ENCODE data around the gene TRIM26. TPM values are rescaled to one million over a fixed set of nuclear protein-coding genes. Genes with fewer than 3 reads are reported as not detected.

The TRIM26 gene
- total and polyA plus RNA-seq, 7 donors, result 13.1 to 36.4 (median 15.6) TPM

- peak overlapping the region; percentile 98 for H3K27ac ChIP-seq
- DNase-seq (no peak), ATAC-seq (no peak)
- intact Hi-C loops (cut with DNase I), result loop anchor here (10.0 kb wide), 3 partner anchors 111 to 331 kb away; partner anchors contain the start of gene TRIM39 (in 1 of the 2)
- no peaks in the 10 kb centered on the region for H3K27me3 ChIP-seq (ENCODE audit: insufficient read depth in 3 of 3, low read length in 2 of 3)
- H3K4me3 ChIP-seq, result peak overlapping the region; percentile 74
- WGBS, 3 donors, result 0% methylated on average over 12 of the region's 12 CpGs
- TF ChIP-seq CTCF (IDR thresholded peaks at IDR 0.05), result no peak
- no peaks in the 10 kb centered on the region for H3K36me3 ChIP-seq (ENCODE audit: insufficient read depth in 1 of 2, low read depth in 1 of 2)
- peaks cover 19% of the 10 kb centered on the region for H3K4me1 ChIP-seq
- no peaks in the 10 kb centered on the region for H3K9me3 ChIP-seq
Observed at GRCh38 chr6:30213667-30213956, 406 bp upstream of the TRIM26 start.

DNA sequence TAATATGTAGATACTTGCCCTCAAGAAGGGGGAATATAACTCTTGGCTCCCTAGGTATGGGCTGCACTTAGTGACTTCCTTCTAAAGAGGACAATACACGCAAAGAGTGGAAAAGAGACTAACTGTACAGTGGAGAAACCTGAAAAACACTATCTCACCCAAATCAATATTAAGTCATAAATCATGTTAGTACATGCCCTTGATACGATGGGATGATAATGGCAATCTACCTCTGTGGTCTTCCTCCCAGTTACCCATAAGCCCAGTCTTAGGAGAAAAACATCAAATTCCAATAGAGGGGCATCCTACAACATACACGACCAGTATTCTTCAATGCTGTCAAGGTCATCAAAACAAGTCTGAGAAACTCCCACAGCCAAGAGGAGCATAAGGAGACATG is 1.3 kb downstream of the TRIM26 start:
- ATAC-seq, result no peak
- intact Hi-C loops (cut with DNase I), result loop anchor here (10.0 kb wide), 3 partner anchors 113 to 333 kb away; partner anchors contain the start of gene TRIM39 (in 1 of the 2)
- no peak for TF ChIP-seq CTCF (IDR thresholded peaks at IDR 0.05)
- WGBS, 3 donors, result 44 to 57% (median 46%) methylated on average over 3 of the region's 3 CpGs
- DNase-seq, result no peak
- H3K27ac ChIP-seq, result no peak overlapping the region
- H3K9me3 ChIP-seq, result no peaks in the 10 kb centered on the region
- peak overlapping the region; percentile 74 for H3K4me3 ChIP-seq
- no peaks in the 10 kb centered on the region for H3K27me3 ChIP-seq (ENCODE audit: insufficient read depth in 3 of 3, low read length in 2 of 3)
- H3K36me3 ChIP-seq (ENCODE audit: insufficient read depth in 1 of 2, low read depth in 1 of 2), result no peaks in the 10 kb centered on the region
- H3K4me1 ChIP-seq, result peaks cover 29% of the 10 kb centered on the region

- H3K36me3 ChIP-seq (ENCODE audit: insufficient read depth in 1 of 2, low read depth in 1 of 2), result no peaks in the 10 kb centered on the region
- H3K27me3 ChIP-seq (ENCODE audit: insufficient read depth in 3 of 3, low read length in 2 of 3), result no peaks in the 10 kb centered on the region
- H3K27ac ChIP-seq, result no peak overlapping the region
- WGBS, 3 donors, result 46 to 58% (median 56%) methylated on average over 2 of the region's 2 CpGs
- intact Hi-C loops (cut with DNase I), result loop anchor here (10.0 kb wide), 3 partner anchors 113 to 333 kb away; partner anchors contain the start of gene TRIM39 (in 1 of the 2)
- DNase-seq, result no peak
- H3K4me3 ChIP-seq, result peak overlapping the region; percentile 74
- no peaks in the 10 kb centered on the region for H3K9me3 ChIP-seq
- TF ChIP-seq CTCF (IDR thresholded peaks at IDR 0.05), result no peak
- no peak for ATAC-seq
- peaks cover 35% of the 10 kb centered on the region for H3K4me1 ChIP-seq
Observed at GRCh38 chr6:30211306-30211705, 1.9 kb downstream of the TRIM26 start.

- WGBS, 3 donors, result 57 to 58% (median 57%) methylated on average over 4 of the region's 4 CpGs
- intact Hi-C loops (cut with DNase I), result no loop called here
- peak in 3 of 4 donors; percentile 4 to 33 (median 16) for ATAC-seq
- H3K27ac ChIP-seq, result peak overlapping the region; percentile 60
- H3K4me1 ChIP-seq, result peaks cover 39% of the 10 kb centered on the region
- no peaks in the 10 kb centered on the region for H3K36me3 ChIP-seq (ENCODE audit: insufficient read depth in 1 of 2, low read depth in 1 of 2)
- H3K9me3 ChIP-seq, result no peaks in the 10 kb centered on the region
- peak overlapping the region; percentile 4 for H3K4me3 ChIP-seq
- no peak for TF ChIP-seq CTCF (IDR thresholded peaks at IDR 0.05)
- no peaks in the 10 kb centered on the region for H3K27me3 ChIP-seq (ENCODE audit: insufficient read depth in 3 of 3, low read length in 2 of 3)
- DNase-seq, result no peak
Observed at GRCh38 chr6:30207619-30208295, 5.4 kb downstream of the TRIM26 start.

Data from psoas muscle (tissue), 8 donors.